VCaP (cell line): Measurements from ENCODE around the gene ADPGK.

Experiments used
- H3K27ac ChIP-seq: fragments of 450-650 bp; 2 replicates; pipeline ENCODE4 v1.5.1; 2017
- TF ChIP-seq, protein P1 (sequence below): fragments of 450-650 bp; conservative IDR thresholded peaks from 2 replicates; pipeline ENCODE4 v1.5.1; 2017; ENCODE audit warnings: mild to moderate bottlenecking, moderate library complexity

Gene ADPGK

DNA sequence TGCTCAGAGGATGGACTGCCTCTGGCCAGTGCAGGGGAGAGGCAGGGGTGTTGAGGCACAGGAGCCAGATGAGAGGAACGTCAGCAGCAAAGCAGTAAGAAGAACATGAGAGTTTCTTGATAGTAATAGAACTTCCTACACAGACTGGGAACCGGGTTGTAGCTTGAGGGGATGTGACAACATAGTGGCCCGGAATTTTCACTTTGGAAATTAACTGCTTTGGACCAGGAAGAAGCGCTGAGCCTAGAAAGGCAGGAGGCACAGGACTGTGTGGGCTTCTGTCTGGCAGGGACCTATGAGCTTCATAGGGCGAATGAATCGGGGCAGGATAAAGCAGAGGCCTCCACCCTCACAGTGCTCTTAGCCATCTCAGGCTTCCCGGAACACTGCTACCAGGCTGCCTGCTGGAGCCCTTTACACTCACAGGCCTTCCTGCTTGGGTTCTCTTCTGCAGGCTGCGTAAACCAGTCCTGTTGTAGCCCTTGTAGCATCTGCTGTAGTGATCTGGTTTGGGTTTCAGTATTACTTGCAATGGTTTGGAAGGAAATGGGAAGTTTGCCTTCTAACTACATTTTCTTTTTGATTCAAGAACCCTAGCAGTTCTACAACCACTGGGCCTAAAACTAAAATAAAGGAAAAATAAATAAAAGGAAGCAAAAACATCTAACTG, 3.3 kb upstream of the ADPGK start:
- TF ChIP-seq, protein P1, sequence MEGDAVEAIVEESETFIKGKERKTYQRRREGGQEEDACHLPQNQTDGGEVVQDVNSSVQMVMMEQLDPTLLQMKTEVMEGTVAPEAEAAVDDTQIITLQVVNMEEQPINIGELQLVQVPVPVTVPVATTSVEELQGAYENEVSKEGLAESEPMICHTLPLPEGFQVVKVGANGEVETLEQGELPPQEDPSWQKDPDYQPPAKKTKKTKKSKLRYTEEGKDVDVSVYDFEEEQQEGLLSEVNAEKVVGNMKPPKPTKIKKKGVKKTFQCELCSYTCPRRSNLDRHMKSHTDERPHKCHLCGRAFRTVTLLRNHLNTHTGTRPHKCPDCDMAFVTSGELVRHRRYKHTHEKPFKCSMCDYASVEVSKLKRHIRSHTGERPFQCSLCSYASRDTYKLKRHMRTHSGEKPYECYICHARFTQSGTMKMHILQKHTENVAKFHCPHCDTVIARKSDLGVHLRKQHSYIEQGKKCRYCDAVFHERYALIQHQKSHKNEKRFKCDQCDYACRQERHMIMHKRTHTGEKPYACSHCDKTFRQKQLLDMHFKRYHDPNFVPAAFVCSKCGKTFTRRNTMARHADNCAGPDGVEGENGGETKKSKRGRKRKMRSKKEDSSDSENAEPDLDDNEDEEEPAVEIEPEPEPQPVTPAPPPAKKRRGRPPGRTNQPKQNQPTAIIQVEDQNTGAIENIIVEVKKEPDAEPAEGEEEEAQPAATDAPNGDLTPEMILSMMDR, result no peak
- no peak overlapping the region for H3K27ac ChIP-seq

DNA sequence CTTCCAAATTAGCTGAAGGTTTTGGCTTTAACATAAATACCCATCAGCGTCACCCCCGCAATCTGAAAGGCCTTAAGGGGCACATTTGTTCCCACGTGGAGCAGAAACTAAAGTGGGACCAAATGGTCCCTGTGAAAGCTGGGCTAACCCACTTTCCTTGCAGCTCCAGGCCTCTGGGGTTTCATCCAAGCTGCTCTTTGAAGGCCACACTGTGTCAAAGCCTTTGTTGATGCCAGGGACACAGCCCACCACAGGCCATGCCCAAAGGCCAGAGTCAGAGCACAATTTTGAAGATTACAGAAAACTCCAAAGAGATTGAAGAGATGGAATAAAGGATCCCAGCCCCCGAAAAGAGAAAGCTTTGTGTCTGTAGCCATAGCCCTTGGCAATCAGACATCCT, 2.7 kb upstream of the ADPGK start:
- TF ChIP-seq, protein P1, result no peak
- no peak overlapping the region for H3K27ac ChIP-seq

DNA sequence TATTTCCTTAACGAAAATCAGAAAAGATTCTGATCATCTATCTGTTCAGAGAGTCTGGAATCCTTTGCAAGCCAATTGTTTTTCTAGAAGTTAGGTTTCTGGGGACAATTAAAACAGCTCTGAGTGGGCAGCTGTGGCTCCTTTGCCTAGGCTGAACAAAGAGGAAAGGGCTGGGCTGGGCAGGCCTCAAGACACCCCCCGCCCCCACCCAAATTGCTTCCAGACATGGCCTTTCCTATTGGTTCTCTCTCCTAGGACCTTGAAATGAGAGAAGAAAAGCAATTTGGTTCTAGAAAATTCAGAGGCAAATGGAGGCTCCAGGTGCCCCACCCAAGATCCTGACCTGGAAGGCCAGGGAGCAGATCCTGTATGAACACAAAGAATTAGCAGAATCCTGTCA, 2.3 kb upstream of the ADPGK start:
- no peak overlapping the region for H3K27ac ChIP-seq
- TF ChIP-seq, protein P1, result no peak

DNA sequence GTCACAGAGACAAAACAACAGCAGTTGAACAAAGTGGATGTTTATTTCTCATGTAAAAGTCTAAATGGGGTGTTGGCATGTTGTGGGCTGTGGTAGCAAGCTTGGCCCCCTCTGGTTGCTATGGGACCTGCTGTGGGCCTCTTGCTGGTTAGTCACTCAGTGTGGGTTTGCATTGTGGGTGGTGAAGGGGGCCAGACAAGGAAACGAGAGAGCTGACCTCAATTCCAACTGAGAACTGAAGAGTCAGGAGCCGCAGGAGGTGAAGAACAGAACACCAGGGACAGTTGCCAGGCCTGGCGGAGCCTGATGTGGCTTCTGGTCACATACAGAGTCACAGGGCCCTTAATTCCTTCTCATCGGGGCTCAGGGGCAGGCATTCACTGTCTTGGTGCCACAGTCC, 1.9 kb upstream of the ADPGK start:
- TF ChIP-seq, protein P1, result no peak

DNA sequence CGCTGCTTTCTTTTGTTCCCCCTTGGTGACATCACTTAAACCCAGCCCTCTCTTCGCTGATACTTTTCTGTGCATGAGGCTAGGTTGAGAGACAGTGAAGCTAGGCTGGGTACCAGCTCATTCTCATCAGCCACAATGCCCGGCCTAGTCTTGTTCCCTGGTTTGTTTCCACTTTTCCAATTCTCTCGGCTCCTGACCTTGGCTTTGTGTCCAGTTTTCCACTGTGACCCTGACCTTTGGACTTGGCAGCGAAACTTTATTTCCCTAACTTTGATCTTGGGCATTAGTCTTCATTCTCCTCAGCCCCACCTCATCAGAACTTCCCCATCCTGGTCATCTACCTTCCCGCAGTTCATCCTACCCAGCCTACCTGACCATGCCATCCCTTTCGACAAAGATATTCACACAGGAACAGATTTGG, 908 bp upstream of the ADPGK start:
- H3K27ac ChIP-seq, result peak overlapping the region; percentile 90
- TF ChIP-seq, protein P1, result peak; percentile 17

More for the DNA sequence above, 1.9 kb upstream of the ADPGK start:
- H3K27ac ChIP-seq, result no peak overlapping the region

DNA sequence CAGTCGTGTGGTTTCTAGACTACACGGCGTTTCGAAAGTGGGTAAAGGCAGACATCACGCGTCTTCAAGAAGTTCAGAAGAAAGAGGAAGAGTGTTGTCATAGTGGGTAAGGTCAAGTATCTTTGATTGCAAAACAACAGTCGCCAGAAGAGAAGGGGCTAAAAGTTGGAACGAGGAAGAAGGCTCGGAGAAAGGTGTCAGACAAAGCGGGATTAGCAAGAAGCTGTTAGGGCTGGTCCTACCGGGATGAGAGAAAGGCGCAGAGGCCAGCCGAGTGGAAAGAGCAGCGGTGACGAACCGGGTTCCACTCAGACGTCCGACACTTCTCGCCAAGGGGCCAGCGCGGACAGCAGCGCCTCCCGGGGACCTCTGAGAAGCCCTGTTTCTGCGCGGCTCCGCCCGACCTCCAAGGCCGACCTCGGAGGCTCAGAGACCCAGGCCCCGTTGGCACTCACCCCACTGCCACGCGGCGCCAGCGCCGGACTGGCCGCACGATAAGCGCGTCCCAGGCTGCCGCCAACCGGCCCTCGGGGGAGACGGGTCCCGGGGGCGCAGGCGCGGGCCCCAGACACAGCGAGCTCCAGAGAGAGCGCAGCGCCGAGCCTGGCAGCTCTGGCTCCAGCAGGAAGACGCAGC, 436 bp downstream of the ADPGK start:
- TF ChIP-seq, protein P1, result no peak
- H3K27ac ChIP-seq, result peak overlapping the region; percentile 90

DNA sequence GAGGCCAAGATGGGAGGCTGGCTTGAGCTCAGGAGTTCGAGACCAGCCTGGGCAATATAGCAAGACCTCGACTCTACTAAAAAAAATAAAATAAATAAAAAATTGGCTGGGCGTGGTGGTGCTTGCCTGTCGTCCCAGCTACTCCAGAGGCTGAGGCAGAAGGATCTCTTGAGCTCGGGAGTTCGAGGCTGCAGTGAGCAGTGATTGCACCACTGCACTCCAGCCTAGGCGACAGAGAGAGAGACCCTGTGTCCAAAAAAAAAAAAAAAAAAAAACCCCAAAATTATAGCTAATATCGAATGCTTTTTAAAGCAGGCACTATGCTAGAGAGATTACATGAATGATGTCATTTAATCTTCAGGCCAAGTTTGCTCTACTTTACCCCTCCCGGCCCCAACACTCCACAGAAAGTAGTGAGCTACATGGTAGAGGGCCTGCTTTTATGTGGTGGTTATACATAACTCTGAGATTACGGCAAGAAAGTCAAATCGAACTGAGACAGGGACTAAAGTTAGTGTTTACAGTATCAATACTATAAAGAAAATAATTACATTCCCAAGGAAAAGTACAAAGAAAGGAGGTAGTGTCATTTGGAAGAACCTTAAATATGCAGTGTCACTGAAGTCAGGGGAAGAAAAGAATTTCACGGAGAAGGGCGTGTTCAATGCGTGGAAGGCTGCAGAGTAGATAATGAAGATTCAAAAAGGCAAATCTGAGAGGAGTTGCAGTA, 1.1 kb downstream of the ADPGK start:
- TF ChIP-seq, protein P1, result no peak
- peak overlapping the region; percentile 90 for H3K27ac ChIP-seq
